HEK293T (cell line): Measurements from ENCODE around the gene ZNF593OS.

Experiments used
- FOXA1 ChIP-seq: fragments of 450-650 bp; IDR thresholded peaks from 2 replicates; pipeline ENCODE4 v1.6.1; 2016; ENCODE audit warnings: mild to moderate bottlenecking
- PKNOX1 ChIP-seq: fragments of 450-650 bp; IDR thresholded peaks from 2 replicates; pipeline ENCODE4 v1.6.1; 2016
- SP1 ChIP-seq: fragments of 450-650 bp; IDR thresholded peaks from 2 replicates; pipeline ENCODE4 v1.6.1; 2017
- ZNF384 ChIP-seq: fragments of 450-650 bp; IDR thresholded peaks from 2 replicates; pipeline ENCODE4 v1.6.1; 2016

- TF ChIP-seq SP1 (no peak), ZNF384 (no peak), FOXA1 (no peak), PKNOX1 (no peak)
Observed at GRCh38 chr1:26175346-26175745, 3.7 kb upstream of the ZNF593OS start.
